GM12878 (cell line): ENCODE measurements around the gene PPM1D. TPM values are rescaled to one million over a fixed set of nuclear protein-coding genes. Genes with fewer than 3 reads are reported as not detected.

Experiments
- ATAC-seq: fragments of 200-7000 bp; cut with Tn5 transposase; 3 replicates; pipeline ENCODE4 v1.9.1; 2020; ENCODE audit warnings: mild to moderate bottlenecking, moderate library complexity
- BruUV-seq: library from RNA; stranded (reverse); fragments of 400-500 nt; replicated peaks from 2 replicates; lab custom pipeline; 2021; lab: Mats Ljungman, UMichigan
- CTCF ChIA-PET: fragments of 300-600 bp; sonication (Branson Sonifier 250); formaldehyde crosslinking; extraction: SDS; loops from one replicate; lab custom pipeline; 2021; ENCODE audit warnings: inconsistent platforms; lab: Yijun Ruan, JAX
- POLR2A ChIA-PET: fragments of 350-600 bp; formaldehyde crosslinking; extraction: SDS; loops from one replicate; lab custom pipeline; 2021; ENCODE audit warnings: inconsistent platforms; lab: Charles Lee
- RAD21 ChIA-PET: fragments of 300-600 bp; sonication (Branson Sonifier 250); formaldehyde crosslinking; loops from one replicate; lab custom pipeline; 2023; ENCODE audit warnings: antibody characterized with exemption; ENCODE audit not compliant: unreplicated experiment; lab: Charles Lee
- SMC1A ChIA-PET: fragments of 300-600 bp; sonication (Branson Sonifier 250); formaldehyde crosslinking; loops from one replicate; lab custom pipeline; 2023; ENCODE audit not compliant: unreplicated experiment, uncharacterized antibody; lab: Charles Lee
- DNase-seq: peaks from one replicate; pipeline ENCODE4 v3.0.0-alpha.2; 2011; ENCODE audit warnings: low read depth, low spot score
- FAIRE-seq: peaks from 3 replicates; lab custom pipeline; 2011; peaks lifted over from hg19 to GRCh38; lab: Jason Lieb, UNC
- H2AFZ ChIP-seq: 2 replicates; pipeline ENCODE4 v1.6.0; 2011; ENCODE audit warnings: low read depth, low read length, control low read depth; ENCODE audit not compliant: control insufficient read depth
- H3K27ac ChIP-seq: 2 replicates; pipeline ENCODE4 v1.5.1; 2011; ENCODE audit warnings: control low read depth; ENCODE audit not compliant: control insufficient read depth, insufficient read depth
- H3K27me3 ChIP-seq, 2 experiments: replicated peaks in 1 of 2; 2 replicates each; pipeline versions ENCODE4 v1.6.0 to v1.6.1; 2011; ENCODE audit warnings: low read length in 1 of 2; ENCODE audit not compliant: control insufficient read depth in 2 of 2, insufficient read depth in 2 of 2
- H3K36me3 ChIP-seq, 2 experiments: 2 replicates each; pipeline ENCODE4 v1.5.1; 2011; ENCODE audit warnings: low read length in 1 of 2; ENCODE audit not compliant: control insufficient read depth in 2 of 2, insufficient read depth in 2 of 2
- H3K4me1 ChIP-seq: 2 replicates; pipeline ENCODE4 v1.6.1; 2011; ENCODE audit warnings: mild to moderate bottlenecking, low read length, moderate library complexity, mixed read lengths; ENCODE audit not compliant: control insufficient read depth, insufficient read depth
- H3K4me2 ChIP-seq: 2 replicates; pipeline ENCODE4 v1.6.0; 2011; ENCODE audit warnings: control low read depth; ENCODE audit not compliant: control insufficient read depth, insufficient read depth
- H3K4me3 ChIP-seq: fragments of 200-600 bp; sonication (generic); 2 replicates; pipeline ENCODE4 v1.5.1; 2016
- H3K79me2 ChIP-seq: 2 replicates; pipeline ENCODE4 v1.6.0; 2011; ENCODE audit warnings: low read length; ENCODE audit not compliant: control insufficient read depth, insufficient read depth
- H3K9ac ChIP-seq: 2 replicates; pipeline ENCODE4 v1.8.0; 2011; ENCODE audit warnings: low read length, control low read depth, mixed read lengths; ENCODE audit not compliant: control insufficient read depth, insufficient read depth
- H3K9me3 ChIP-seq: replicated peaks from 3 replicates; pipeline ENCODE4 v1.5.1; 2011; ENCODE audit warnings: mild to moderate bottlenecking, low read length; ENCODE audit not compliant: control insufficient read depth, insufficient read depth
- H4K20me1 ChIP-seq: 2 replicates; pipeline ENCODE4 v1.6.0; 2011; ENCODE audit not compliant: control insufficient read depth, insufficient read depth
- ATF2 ChIP-seq: IDR thresholded peaks from 2 replicates; pipeline ENCODE4 v1.6.1; 2012; ENCODE audit warnings: low read length, inconsistent platforms
- CBX5 ChIP-seq: sonication (generic); IDR thresholded peaks from 2 replicates; pipeline ENCODE4 v1.6.1; 2016; ENCODE audit warnings: low read depth, moderate library complexity, mild to moderate bottlenecking, inconsistent platforms
- ETV6 ChIP-seq, 2 experiments: fragments of 450-650 bp in 1 of 2; IDR thresholded peaks in 1 of 2; conservative IDR thresholded peaks in 1 of 2; 2 replicates each; pipeline ENCODE4 v1.6.1; 2014; ENCODE audit warnings: antibody characterized with exemption in 1 of 2, borderline replicate concordance in 1 of 2, low read depth in 1 of 2, mild to moderate bottlenecking in 1 of 2, moderate library complexity in 1 of 2
- HDGF ChIP-seq: fragments of 450-650 bp; IDR thresholded peaks from 2 replicates; pipeline ENCODE4 v1.6.1; 2016; ENCODE audit warnings: antibody characterized with exemption
- IKZF1 ChIP-seq: fragments of 450-650 bp; conservative IDR thresholded peaks from 2 replicates; pipeline ENCODE4 v1.6.1; 2017; ENCODE audit warnings: antibody characterized with exemption, mild to moderate bottlenecking
- NFXL1 ChIP-seq: fragments of 450-650 bp; IDR thresholded peaks from 2 replicates; pipeline ENCODE4 v1.6.1; 2017; ENCODE audit warnings: antibody characterized with exemption, mild to moderate bottlenecking, borderline replicate concordance
- REST ChIP-seq: IDR thresholded peaks from 2 replicates; pipeline ENCODE4 v1.6.1; 2012; ENCODE audit warnings: mild to moderate bottlenecking, low read depth, low read length
- SREBF1 ChIP-seq: IDR thresholded peaks from 2 replicates; pipeline ENCODE4 v1.6.1; 2012; ENCODE audit warnings: mild to moderate bottlenecking, low read length
- WGBS: methylation state at CpG from one replicate; pipeline ENCODE4 v1.1.6; 2016; ENCODE audit warnings: low lambda C conversion rate; ENCODE audit not compliant: insufficient replicate concordance, insufficient coverage; ENCODE audit errors: missing lambda C conversion rate; 5-methylcytosine and 5-hydroxymethylcytosine counted together
- in situ Hi-C: fragments of 300-500 bp; cut with MboI; formaldehyde crosslinking; loops from 9 replicates; pipeline ENCODE4 v1.14.3; 2018; ENCODE audit warnings: mixed read lengths
- intact Hi-C: fragments of 100-400 bp; cut with micrococcal nuclease; formaldehyde crosslinking; loops from one replicate; pipeline ENCODE4 v1.14.2; 2022; ENCODE audit not compliant: unreplicated experiment
- polyA plus RNA-seq, 11 experiments: library from polyadenylated mRNA; depleted of rRNA in 4 of 11; unstranded in 6 of 11; stranded (reverse) in 5 of 11; fragments of >200 nt; fragmentation: Nextera tagmentation in 4 of 11; fragmentation: Illumina TruSeq in 1 of 11; extraction: Ambion mirVana in 4 of 11; extraction: Trizol in 1 of 11; gene quantifications; 1 replicate in 1 of 11; 2 replicates in 10 of 11; pipeline versions ENCODE4 v1.2.1 to v1.2.3, GENCODE V29; 2011 to 2016; ENCODE audit warnings: inconsistent platforms in 2 of 11, missing spikeins in 2 of 11, low read depth in 1 of 11
- total RNA-seq, 4 experiments: library from RNA; depleted of rRNA in 3 of 4; stranded (reverse); fragments of >200 nt in 3 of 4; fragmentation: Illumina TruSeq in 1 of 4; extraction: Trizol in 1 of 4; gene quantifications; 2 replicates each; pipeline versions ENCODE4 v1.2.1 to v1.2.3, GENCODE V29; 2013 to 2021

PPM1D gene
- total and polyA plus RNA-seq, 10 of the 15 experiments (the other 5 are each of a cell fraction or from before 2014, with no cell fraction given): 1.9 to 20.8 (median 10.7) TPM

- in situ Hi-C loops: loop anchor here (5.0 to 25.0 kb wide), 2 partner anchors 215 to 500 kb away; partner anchors contain the start of genes CA4 and CHCT1
Observed at GRCh38 chr17:60637683-60638082, 37.7 kb downstream of the PPM1D start.

More at GRCh38 chr17:60637683-60638082, 37.7 kb downstream of the PPM1D start:
- CTCF ChIA-PET: interaction anchor here (0.6 to 6.6 kb wide), 45 partner anchors 9 to 496 kb away, joined by 3 to 89 read pairs (median 4); partner anchors contain the start of genes APPBP2 and PPM1D
- RAD21 ChIA-PET: interaction anchor here (0.8 to 2.7 kb wide), 7 partner anchors 10 to 217 kb away, joined by 3 to 11 read pairs (median 3); no protein-coding TSS in a partner anchor
- DNase-seq: no peak
- POLR2A ChIA-PET: interaction anchor here (0.5 to 1.4 kb wide), 2 partner anchors 40 to 1360 kb away, joined by 3 read pairs; partner anchors contain the start of gene BCAS3
- Histone ChIP-seq H3K27ac (no peak overlapping the region), H3K9ac (no peak overlapping the region), H3K9me3 (no peaks in the 10 kb centered on the region), H3K36me3 (peaks cover 2 to 20% of the 10 kb centered on the region in 2 experiments), H4K20me1 (no peaks in the 10 kb centered on the region), H3K4me3 (no peak overlapping the region), H3K79me2 (peaks cover 6% of the 10 kb centered on the region), H3K4me2 (no peak overlapping the region), H3K27me3 (no peaks in the 10 kb centered on the region), H2AFZ (no peak overlapping the region), H3K4me1 (no peaks in the 10 kb centered on the region)
- SMC1A ChIA-PET: interaction anchor here (0.6 to 2.0 kb wide), 16 partner anchors 9 to 691 kb away, joined by 3 to 18 read pairs (median 4); no protein-coding TSS in a partner anchor
- TF ChIP-seq ATF2 (no peak), REST (no peak), HDGF (no peak), IKZF1 (no peak), SREBF1 (no peak), ETV6 (conservative IDR thresholded peaks at IDR 0.05 in 1 of 2, IDR thresholded peaks at IDR 0.05 in 1 of 2; ENCODE audit: borderline replicate concordance in 1 of 2, low read depth in 1 of 2) (peak in 1 of 2 experiments; percentile 42; a peak in 1 of 4 replicates), CBX5 (no peak), NFXL1 (0 out of 2 replicates have a peak, but pooled peaks have one; percentile 30)
- intact Hi-C loops: loop anchor here (1.0 to 10.0 kb wide), 4 partner anchors 37 to 493 kb away; partner anchors contain the start of genes CA4 and PPM1D
- 96% methylated on average over 2 of the region's 2 CpGs for WGBS
- no TSS peak for BruUV-seq
- no peak for ATAC-seq
- FAIRE-seq: no peak
